GM19395 (cell line): ENCODE data around the gene PLXNC1.

Experiments
- ATAC-seq: cut with Tn5 transposase; IDR thresholded peaks from one replicate; pipeline ENCODE4 v1.9.1; 2021; ENCODE audit warnings: mild to moderate bottlenecking, moderate library complexity; ENCODE audit not compliant: unreplicated experiment

Gene PLXNC1

DNA sequence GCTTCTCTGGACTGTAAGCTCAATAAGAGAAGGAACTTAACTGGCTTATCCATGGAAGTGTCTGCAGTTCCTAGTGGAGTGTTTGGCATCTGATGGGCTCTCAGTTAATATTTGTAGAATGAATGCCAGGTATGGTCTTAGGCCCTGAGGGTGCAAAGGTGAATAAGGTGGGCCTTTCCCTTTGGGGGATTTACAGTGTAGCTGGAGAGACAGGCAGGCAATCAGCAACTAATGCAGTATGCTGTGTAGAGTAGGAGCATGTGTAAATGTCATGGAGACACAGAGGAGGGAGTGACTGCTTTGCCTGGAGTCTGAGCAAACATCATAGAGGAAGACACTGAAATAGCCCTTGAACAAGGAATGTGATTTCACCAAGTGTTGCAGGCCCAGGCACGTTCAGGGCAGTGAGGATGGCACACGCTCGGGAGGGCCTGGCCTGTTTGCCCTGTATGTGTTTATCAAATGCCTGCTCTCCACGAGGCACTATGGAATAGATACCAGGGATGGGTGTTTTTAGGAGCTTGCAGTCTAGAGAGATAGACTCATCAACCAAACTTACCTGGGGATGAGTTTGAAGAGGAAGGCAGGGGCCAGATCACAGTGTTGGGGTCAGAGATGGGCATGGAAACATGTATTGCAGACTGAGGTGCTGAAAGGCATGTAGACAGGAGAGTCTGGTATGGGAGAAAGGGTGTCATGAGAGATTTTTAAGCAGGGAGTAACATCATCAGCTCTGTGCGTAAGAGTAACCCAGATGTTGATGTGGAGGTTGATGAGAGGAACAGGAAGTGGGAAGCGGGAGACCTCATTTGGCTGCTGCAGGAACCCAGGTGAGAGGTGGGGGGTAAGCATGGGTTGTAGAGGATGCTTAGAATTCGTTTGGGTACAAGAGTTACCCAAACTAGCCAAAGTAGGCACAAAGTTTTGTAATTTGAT lies 54.1 kb downstream of the PLXNC1 start:
- no peak for ATAC-seq

DNA sequence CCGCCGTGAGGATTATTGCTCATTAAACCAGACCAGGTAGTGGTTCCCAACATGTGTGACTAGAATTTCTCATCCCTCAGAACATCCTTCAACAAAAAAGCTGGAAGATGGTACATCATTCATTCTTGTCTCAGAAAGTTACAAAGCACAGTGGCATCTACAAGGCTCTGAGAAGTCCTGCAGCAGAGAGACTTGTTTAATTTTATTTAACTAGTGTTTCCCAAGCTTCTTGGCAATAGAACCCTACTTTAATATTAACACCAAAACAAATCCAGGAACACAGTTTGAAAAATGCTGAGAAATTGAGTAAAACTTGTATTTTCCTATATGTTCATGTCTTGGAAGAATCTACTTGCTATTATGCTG lies 54.8 kb downstream of the PLXNC1 start:
- ATAC-seq: no peak

DNA sequence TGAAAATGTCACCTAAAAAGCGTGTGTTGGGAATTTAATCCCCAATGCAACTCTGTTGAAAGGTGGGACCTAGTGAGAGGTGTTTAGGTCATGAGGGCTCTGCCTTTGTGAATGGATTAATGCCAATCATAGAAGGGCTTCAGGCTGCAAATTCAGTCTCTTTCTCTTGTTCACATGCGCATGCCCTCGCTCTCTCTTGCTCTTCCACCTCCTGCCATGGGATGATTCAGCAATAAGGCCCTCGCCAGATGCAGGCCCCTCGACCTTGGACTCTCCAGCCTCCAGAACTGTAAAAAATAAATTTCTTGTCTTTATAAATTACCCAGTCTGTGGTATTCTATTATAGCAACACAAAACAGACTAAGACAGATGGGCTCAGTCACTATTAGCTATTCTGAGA lies 55.4 kb downstream of the PLXNC1 start:
- no peak for ATAC-seq

DNA sequence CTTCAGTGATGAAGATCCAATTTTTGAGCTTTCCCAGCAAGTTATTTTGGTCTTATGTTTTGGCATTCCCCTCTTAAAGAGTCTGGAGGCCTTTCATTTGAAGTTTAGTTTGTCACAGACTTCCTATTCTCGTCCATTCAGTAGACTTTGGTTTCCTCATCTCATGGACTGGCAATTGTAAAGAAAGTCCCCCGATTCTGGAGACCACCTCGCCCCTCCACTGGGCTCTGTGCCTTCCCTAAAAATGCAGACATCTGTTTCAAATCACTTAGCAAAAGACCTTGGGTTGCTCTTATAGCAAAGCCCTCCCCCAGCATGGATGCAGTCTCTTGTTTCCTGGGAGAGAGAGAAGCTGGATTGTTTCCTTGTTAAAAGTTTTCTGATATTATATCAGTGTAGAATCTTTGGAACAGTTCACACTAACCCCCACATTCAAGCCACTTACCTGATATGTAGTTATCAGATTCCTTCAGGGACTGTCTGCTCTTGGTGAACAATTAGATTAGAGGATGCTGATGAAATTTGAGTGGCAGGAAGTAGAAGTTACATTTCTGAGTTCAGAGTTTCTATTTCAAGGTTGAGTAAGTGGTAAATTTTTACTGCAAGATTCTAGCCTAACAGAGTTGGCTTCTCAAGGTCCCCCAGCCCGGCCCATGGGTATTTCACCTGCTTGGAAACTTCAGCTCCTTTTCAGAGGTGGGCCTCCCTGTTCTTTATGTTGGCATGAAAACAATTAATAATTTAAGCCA lies 56.3 kb downstream of the PLXNC1 start:
- no peak for ATAC-seq

DNA sequence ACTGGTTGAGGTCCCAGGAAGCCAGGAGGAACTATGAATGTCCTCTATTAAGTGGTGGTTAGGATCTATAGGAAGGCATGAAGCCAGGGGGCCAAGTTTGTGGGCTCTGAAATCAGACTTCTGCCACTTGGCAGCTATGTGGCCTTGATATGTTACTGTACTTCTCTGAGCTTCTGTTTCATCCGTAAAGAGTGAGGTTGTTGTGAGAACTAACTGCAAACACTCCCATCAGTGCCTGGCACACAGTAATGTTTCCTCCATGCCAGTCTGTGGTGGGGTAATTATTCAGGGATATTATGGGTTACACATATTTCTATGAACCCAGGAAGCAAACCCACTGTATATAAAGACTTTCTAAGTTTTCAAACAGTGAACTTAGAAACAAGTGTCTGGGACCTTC lies 57.4 kb downstream of the PLXNC1 start:
- no peak for ATAC-seq

DNA sequence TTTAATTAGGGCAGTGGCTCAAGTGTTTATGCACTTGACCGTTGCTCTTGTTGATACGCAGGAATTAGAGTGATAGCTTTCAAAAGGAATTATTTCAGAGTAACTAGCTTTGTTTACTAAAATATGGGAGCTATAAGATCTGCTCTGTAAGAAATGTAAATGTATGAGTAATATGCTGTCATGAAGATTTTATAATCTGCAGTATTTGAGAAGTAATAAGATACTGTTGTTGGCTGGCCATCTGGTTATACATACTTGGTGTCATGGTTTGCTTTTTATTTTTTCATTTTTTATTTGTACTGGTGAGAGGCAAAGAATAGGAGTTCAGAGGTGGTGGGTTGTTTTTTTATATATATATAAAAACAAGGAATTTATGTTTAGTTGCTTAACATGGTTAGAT lies 58.5 kb downstream of the PLXNC1 start:
- no peak for ATAC-seq

DNA sequence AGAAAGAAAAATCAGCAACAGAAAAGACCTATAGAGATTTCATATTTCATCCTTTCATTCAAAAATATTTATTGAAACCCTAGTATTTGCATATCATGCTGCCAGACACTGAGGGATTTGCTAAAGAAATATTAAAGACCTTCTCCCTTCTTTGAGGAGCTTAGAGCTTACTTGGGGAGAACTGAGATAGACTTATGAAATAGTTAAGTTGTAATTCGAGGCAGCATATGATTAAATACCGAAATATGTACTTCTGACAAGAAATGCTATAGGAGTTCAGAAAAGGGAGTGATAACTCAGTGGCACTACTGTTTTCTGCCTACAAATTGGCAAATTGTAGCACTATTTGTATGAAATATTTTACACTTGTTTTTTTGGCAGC lies 59.1 kb downstream of the PLXNC1 start:
- no peak for ATAC-seq

DNA sequence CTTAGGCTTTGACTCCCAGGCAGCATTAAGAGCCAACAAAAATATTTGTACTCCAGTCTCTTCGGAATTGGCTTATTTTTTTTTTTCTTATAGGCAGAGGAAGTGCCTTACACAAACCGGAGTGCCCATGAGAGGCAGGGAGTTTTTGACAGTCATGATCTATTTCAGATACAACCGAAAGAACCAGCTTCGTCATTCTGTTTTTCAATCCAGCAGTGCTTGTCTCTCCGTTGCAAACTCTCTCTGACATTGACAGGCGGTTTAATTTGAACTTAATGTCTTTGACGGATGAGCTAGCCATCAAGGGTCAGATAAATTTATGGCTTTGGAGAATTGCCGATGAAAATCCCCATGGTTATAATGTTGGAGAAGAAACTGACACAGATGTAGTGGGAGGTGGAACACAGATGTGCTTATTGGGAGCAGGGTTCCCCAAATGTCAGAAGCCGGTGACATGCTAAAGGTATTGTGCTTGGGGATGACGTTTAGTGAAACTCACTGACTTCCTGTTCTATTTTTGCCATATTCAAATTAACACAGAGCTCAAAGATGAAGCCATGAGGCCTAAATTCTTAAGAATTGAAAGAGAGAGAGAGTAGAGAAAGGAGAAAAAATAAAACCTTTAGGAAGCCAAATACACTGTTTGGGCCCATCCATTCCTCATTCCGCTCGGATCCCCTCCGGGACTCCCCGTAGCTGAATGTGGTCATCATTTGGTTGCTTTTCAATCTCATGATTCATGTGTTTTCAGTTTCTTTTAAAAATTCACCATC lies 59.7 kb downstream of the PLXNC1 start:
- ATAC-seq: peak; percentile 86

DNA sequence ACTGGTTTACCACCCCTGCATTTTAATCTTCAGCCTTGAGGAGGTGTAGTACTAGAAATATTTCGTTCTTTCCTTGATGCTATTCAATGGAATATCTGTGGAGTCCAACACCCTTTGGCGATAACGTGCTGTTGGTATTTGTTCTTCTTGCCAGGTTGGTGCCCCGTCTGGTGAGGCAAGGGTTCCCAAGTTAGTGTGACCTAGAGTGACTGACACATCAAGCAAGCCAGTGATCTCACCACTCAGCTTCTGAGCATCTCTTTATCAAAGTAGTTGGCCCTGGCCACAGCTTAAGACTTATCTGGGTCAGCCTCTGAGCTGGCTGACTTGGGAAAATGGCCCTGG lies 60.2 kb downstream of the PLXNC1 start:
- ATAC-seq: peak; percentile 45

DNA sequence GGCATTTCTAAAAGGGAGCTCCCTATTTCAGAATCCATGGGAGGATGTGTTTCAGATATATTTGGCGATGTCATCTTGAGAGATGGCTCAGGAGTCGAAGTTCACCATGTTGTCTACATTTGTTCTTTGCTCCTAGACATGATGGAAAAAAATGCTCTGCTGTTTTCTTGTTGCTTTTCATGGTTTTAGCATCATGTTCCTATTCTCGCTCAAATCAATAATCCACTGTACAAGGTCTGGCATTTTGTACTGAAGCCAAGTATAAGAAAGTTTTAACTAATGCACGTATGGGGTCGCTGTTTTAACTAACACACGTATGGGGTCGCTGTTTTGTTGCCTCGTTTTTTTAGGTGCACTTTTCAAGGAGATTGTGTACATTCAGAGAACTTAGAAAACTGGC lies 60.9 kb downstream of the PLXNC1 start:
- ATAC-seq: no peak

DNA sequence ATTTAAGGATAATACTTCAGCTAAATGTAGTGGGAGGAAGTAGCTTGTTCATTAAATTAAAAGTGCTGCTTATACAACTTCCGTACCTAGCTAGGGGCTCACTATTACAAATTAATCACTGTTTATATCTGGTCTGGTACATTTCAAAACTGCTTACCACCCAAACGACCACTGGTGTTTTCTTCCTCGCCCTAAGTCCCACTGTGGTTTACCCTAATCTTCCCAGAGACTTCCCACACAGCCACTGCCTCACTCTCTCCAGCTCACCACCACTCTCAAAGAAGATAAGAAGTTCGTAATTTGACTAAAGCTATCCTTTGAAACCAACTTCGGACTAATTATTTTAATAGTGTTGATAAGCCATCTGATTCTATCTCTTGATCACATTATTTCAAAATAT lies 62.6 kb downstream of the PLXNC1 start:
- no peak for ATAC-seq

DNA sequence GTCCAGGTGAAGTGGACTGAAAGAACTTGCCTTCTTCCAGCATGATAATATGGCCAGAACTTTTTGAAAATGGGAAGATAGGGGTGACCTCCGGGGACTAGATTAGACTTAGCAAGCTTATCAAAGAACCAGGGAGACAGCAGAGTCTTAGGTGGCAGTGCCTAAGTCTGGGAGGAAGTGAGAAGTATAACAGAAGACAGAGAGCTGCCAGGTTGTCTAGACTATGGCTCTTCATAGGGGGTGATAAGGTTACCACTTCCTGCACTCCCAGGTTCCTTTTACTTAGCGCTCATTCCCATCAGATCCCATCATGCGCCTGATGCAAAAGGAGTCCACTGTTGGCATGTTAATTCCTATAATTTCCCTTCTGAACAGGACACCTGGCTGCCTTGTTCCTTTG lies 69.9 kb downstream of the PLXNC1 start:
- no peak for ATAC-seq

DNA sequence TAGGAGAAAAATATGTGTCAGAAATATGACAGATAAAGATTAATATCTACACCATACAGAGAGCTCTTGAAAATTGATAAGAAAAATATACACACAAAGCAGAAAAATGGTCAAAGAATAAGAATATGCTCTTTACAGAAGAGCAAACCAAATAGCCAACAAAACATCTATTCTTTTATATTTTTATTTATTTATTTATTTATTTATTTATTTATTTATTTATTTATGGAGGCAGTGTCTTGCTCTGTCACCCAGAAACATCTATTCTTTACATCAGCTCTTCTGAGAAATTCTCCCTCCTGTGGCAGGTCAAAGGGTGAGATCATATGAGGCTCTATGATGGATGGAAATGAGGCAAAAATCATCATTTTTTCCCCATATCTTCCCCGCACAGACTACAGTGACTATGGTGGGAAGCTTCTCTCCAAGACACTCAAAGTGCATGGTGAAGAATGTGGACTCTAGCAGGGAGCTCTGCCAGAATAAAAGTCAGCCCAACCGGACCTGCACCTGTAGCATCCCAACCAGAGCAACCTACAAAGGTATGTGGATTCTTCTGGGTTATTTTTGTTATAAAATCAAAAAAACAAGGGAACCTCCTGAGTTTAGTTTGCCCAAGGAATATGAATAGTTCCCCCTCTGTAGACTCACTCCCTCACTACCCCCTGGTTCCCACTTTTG lies 71.4 kb downstream of the PLXNC1 start:
- ATAC-seq: no peak

DNA sequence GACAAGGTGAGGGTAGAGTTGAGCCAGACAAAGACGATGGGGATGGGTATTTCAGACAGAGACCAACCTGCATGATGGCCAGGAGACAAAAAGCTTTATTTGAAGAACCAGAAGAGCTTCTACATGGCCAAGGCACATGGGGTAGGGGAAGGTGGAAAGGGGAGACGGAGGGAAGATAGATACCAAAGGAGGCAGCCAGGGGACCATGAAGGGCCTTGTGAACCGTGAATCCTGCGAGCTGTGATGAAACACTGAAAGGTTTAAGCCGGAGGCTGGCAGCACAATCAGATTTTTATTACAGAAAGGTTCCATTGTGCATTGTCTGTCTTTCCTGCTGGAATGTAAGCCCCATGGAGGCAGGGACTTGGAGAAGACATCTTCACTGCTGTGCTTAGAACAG lies 72.4 kb downstream of the PLXNC1 start:
- no peak for ATAC-seq

DNA sequence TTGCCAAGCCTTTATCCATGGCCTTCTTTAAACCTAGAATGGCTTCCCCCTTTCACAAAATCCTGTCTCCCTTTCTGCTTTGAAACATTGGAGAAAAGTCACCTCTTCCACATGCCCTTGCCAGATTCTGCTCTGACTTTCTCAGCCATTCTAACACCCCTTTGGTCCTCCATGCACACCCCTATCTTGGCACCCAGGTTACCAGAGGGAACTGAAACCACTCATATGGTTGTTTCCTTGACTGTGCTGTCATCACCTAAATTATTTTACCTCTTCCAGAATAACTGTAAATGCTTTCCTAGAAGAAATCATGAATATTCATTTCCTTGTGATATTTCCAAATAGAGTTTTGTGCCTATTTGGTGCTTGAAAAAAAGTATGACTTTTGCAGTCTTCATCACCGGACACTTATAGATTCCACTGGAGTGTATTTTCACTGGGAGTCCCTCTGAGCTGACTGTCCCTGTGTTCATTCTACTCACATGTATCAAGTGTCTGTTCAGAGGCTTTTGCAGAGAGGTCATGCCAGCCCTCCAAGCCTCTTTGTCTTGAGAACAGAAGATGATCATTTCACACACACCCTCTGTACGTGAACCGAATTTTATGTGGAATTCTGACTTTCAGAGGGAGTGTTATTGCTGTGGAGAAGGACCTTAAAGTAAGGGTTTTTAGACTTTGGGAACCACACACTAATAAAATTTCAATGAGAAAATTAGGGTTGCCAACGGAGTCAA lies 74.1 kb downstream of the PLXNC1 start:
- ATAC-seq: no peak

DNA sequence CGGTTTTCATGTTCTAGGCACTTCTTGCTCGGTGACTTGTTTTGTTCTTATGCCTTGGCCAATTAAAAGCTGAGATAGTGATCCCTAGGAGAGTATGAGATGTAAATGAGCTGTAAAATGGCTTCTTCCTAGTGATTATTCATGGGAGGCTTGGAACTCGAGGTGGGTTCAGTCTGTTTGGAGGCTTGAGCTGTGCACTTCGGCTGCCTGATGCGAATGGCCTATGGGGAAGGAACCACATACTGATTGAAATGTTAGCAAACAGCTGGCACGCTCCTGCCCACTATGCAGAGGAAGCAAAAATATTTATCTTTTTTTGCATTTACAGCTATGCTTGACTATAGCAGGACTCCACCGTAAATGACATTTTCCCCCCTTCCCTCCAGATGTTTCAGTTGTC lies 75.5 kb downstream of the PLXNC1 start:
- ATAC-seq: no peak

DNA sequence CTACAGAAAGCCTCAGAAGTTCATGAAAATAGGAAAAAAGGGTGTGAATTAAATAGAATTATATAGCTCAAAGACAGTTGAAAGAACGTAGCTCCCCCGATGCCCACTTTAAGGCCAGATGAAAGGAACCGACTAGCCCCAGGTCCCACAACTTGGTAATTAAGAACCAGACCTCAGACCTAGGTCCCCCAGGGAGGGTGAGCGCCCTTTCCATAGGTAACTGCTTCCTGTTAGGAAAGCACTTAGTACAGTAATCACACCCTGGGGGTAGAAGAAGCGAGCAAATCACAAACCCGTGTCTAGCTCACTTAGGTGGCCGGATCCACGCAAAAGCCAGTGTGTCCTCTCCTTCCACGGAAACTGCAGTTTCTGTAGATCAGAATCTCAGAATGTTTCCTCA lies 77.1 kb downstream of the PLXNC1 start:
- no peak for ATAC-seq

DNA sequence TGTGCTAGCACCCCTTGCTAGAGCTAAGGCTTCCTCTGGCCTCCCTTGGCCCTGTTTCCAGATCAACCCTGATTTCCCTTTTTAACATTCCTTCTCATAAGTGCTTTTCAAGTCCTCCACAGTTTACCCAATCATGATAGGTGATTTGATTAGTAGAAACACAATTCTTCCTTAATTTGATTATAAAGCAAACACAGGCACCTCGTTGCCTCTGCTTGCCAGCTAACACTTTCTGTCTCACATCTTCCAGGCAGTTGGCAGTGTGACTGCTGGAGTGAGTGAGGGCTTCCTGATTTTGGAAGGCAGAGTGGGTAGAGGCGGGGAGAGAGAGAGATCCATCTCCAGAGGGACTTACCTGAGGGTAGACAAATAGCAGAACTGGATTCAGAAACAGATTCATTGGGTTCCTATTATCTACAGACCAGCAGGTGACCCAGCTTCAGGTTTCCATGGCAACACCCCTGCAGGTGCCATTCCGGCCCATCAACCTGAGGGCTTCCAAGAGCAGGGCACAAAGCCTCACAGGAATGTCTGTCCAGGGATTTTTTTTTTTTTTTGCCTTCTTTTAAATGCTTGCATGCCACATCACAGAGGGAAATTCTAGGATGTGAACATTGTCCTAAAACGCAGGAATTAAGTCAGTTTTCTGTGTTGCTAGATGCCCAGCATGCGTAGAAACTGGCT lies 77.7 kb downstream of the PLXNC1 start:
- no peak for ATAC-seq

DNA sequence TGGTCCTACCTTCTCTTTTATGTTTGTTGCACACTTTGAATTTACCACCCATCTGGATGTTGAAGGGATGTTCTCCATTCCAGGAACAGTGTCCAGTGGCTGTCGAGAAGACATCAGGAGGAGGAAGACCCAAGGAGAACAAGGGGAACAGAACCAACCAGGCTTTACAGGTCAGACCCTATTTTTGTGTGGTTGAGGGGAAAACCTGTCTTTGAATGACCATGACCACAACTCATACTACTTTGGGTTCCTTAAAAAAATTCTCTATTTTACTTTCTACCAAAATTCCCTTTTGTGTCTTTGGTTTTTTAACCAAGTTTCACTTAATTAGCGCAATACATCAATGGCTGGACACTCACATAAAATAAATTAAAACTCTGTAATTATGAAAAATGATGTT lies 78.7 kb downstream of the PLXNC1 start:
- ATAC-seq: no peak

DNA sequence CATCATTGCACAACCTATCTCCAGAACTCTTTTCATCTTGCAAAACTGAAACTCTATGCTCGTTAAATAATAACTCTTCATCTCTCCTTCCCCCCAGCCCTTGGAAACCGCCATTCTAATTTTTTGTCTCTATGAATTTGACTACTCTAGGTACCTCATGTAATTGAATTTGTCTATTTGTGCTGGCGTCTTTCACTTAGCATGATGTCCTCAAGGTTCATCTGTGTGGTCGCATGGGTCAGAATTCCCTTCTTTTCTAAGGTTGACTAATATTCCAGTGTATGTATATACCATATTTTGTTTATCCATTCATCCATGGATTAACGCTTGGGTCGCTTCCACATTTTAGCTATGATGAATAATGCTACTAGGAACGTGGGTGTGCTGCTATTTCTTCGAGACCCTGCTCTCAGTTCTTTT lies 80.1 kb downstream of the PLXNC1 start:
- ATAC-seq: peak; percentile 74
